HepG2 (cell line): ENCODE results near the gene JPT2. TPM values are rescaled to one million over a fixed set of nuclear protein-coding genes. Genes with fewer than 3 reads are reported as not detected.

Experiments
- ATAC-seq: fragments of 200-7000 bp; cut with Tn5 transposase; 3 replicates; pipeline ENCODE4 v1.9.1; 2020; ENCODE audit warnings: mild to moderate bottlenecking, moderate library complexity
- BruUV-seq: library from RNA; stranded (reverse); fragments of 400-500 nt; replicated peaks from 2 replicates; lab custom pipeline; 2021; lab: Mats Ljungman, UMichigan
- CTCF ChIA-PET: fragments of 300-600 bp; formaldehyde crosslinking; extraction: SDS; loops from one replicate; lab custom pipeline; 2021; ENCODE audit warnings: low total read pairs, inconsistent platforms, low intra/inter-chr PET ratio; lab: Yijun Ruan, JAX
- POLR2A ChIA-PET: fragments of 350-600 bp; sonication (Branson Sonifier 250); formaldehyde crosslinking; loops from one replicate; lab custom pipeline; 2020; ENCODE audit warnings: antibody characterized with exemption, inconsistent platforms; lab: Yijun Ruan, JAX
- DNase-seq: peaks from one replicate; pipeline ENCODE4 v3.0.0-alpha.2; 2015; ENCODE audit warnings: low spot score
- FAIRE-seq: peaks from 3 replicates; lab custom pipeline; 2011; peaks lifted over from hg19 to GRCh38; lab: Jason Lieb, UNC
- H2AFZ ChIP-seq: one replicate; pipeline ENCODE4 v1.6.1; 2011; ENCODE audit warnings: low read length, inconsistent platforms
- H3K27ac ChIP-seq: fragments of 300-600 bp; 3 replicates; pipeline ENCODE4 v1.8.0; 2011; ENCODE audit warnings: mixed run types, mild to moderate bottlenecking, mixed read lengths, low read length, inconsistent platforms; ENCODE audit not compliant: insufficient read depth; ENCODE audit errors: extremely low read length
- H3K27me3 ChIP-seq, 2 experiments: fragments of 200-600 bp in 1 of 2; 2 replicates in 1 of 2; 3 replicates in 1 of 2; pipeline versions ENCODE4 v1.6.0 to v1.8.0; 2011; ENCODE audit warnings: low read length in 2 of 2, mild to moderate bottlenecking in 2 of 2, moderate library complexity in 2 of 2, inconsistent platforms in 1 of 2; ENCODE audit not compliant: insufficient read depth in 2 of 2, control insufficient read depth in 1 of 2
- H3K36me3 ChIP-seq, 2 experiments: fragments of 200-600 bp in 1 of 2; replicated peaks in 1 of 2; 2 replicates in 1 of 2; 3 replicates in 1 of 2; pipeline versions ENCODE4 v1.5.1 to v1.8.0; 2011; ENCODE audit warnings: low read length in 2 of 2, inconsistent platforms in 1 of 2; ENCODE audit not compliant: insufficient read depth in 2 of 2, control insufficient read depth in 1 of 2
- H3K4me1 ChIP-seq: 2 replicates; pipeline ENCODE4 v1.5.1; 2012; ENCODE audit warnings: low read length, inconsistent platforms; ENCODE audit not compliant: insufficient read depth
- H3K4me2 ChIP-seq: 2 replicates; pipeline ENCODE4 v1.6.0; 2011; ENCODE audit warnings: low read depth, low read length, inconsistent platforms
- H3K4me3 ChIP-seq, 3 experiments: fragments of 200-600 bp in 1 of 3; sonication (generic), shearing (Covaris generic) in 1 of 3; replicated peaks in 1 of 3; 2 replicates each; pipeline ENCODE4 v1.5.1; 2011 to 2016; ENCODE audit warnings: low read length in 3 of 3, inconsistent platforms in 2 of 3, low read depth in 2 of 3, mild to moderate bottlenecking in 2 of 3, control low read depth in 1 of 3, mixed read lengths in 1 of 3; ENCODE audit not compliant: insufficient read depth in 1 of 3
- H3K79me2 ChIP-seq: one replicate; pipeline ENCODE4 v1.6.1; 2011; ENCODE audit warnings: low read length, inconsistent platforms; ENCODE audit not compliant: insufficient read depth
- H3K9ac ChIP-seq: 2 replicates; pipeline ENCODE4 v1.6.0; 2011; ENCODE audit warnings: mild to moderate bottlenecking, low read depth, low read length, inconsistent platforms; ENCODE audit not compliant: insufficient read depth
- H3K9me3 ChIP-seq: 2 replicates; pipeline ENCODE4 v1.5.1; 2012; ENCODE audit warnings: mild to moderate bottlenecking, low read length
- H4K20me1 ChIP-seq: 2 replicates; pipeline ENCODE4 v1.6.0; 2011; ENCODE audit warnings: inconsistent platforms, mild to moderate bottlenecking, low read length, moderate library complexity; ENCODE audit not compliant: insufficient read depth
- ATF7 ChIP-seq, 2 experiments: fragments of 450-650 bp in 1 of 2; sonication (generic) in 1 of 2; formaldehyde crosslinking in 1 of 2; IDR thresholded peaks; 2 replicates each; pipeline versions ENCODE4 v1.4.0 to v1.6.1; 2016 to 2020; ENCODE audit warnings: antibody characterized with exemption in 1 of 2, mild to moderate bottlenecking in 1 of 2, missing genetic modification reagents in 1 of 2
- MAZ ChIP-seq, 2 experiments: sonication (generic) in 1 of 2; formaldehyde crosslinking in 1 of 2; IDR thresholded peaks; 2 replicates each; pipeline versions ENCODE4 v1.5.0 to v1.6.1; 2012 to 2020; ENCODE audit warnings: low read depth in 2 of 2, mild to moderate bottlenecking in 2 of 2, borderline replicate concordance in 1 of 2, improper control_type of control experiment in 1 of 2, low read length in 1 of 2, missing genetic modification reagents in 1 of 2, moderate library complexity in 1 of 2
- MYC ChIP-seq: sonication (generic); formaldehyde crosslinking; IDR thresholded peaks from 2 replicates; pipeline ENCODE4 v1.9.0; 2021; ENCODE audit warnings: missing genetic modification reagents, borderline replicate concordance
- RBAK ChIP-seq: sonication (generic); formaldehyde crosslinking; IDR thresholded peaks from 2 replicates; pipeline ENCODE4 v1.5.1; 2020; ENCODE audit warnings: mild to moderate bottlenecking, missing genetic modification reagents
- RELA ChIP-seq: sonication (generic); formaldehyde crosslinking; IDR thresholded peaks from 2 replicates; pipeline ENCODE4 v1.4.0; 2020; ENCODE audit warnings: missing genetic modification reagents
- U2AF1 ChIP-seq: fragments of 200-400 bp; formaldehyde crosslinking; optimal IDR thresholded peaks from 2 replicates; pipeline ENCODE3; 2017; ENCODE audit warnings: mild to moderate bottlenecking, low read depth, low read length
- ZNF275 ChIP-seq: sonication (generic); formaldehyde crosslinking; IDR thresholded peaks from 2 replicates; pipeline ENCODE4 v1.8.0; 2022; ENCODE audit warnings: missing genetic modification reagents, mild to moderate bottlenecking, inconsistent platforms, borderline replicate concordance
- ZNF629 ChIP-seq: sonication (generic); formaldehyde crosslinking; conservative IDR thresholded peaks from 2 replicates; pipeline ENCODE4 v1.5.0; 2020; ENCODE audit warnings: missing genetic modification reagents
- WGBS: methylation state at CpG from one replicate; pipeline ENCODE4 v1.1.6; 2017; ENCODE audit warnings: low lambda C conversion rate; 5-methylcytosine and 5-hydroxymethylcytosine counted together
- in situ Hi-C: cut with HindIII; loops from 2 replicates; pipeline ENCODE4 v1.10.0; 2017; ENCODE audit warnings: low pct_unique_long_range_greater_than_20kb; ENCODE audit not compliant: extremely low pct_ligation_motif_present
- intact Hi-C: fragments of 100-400 bp; cut with micrococcal nuclease; formaldehyde crosslinking; loops from one replicate; pipeline ENCODE4 v1.10.0; 2022; ENCODE audit not compliant: unreplicated experiment
- polyA plus RNA-seq, 8 experiments: library from polyadenylated mRNA; depleted of rRNA in 3 of 8; stranded (reverse) in 7 of 8; unstranded in 1 of 8; fragments of >200 nt; fragmentation: Illumina TruSeq in 4 of 8; extraction: Trizol in 4 of 8; gene quantifications; 2 replicates each; pipeline versions ENCODE4 v1.2.1 to v1.2.3, GENCODE V29; 2011 to 2016; ENCODE audit warnings: low read depth in 4 of 8, missing spikeins in 1 of 8, mixed read lengths in 1 of 8; ENCODE audit not compliant: insufficient read depth in 1 of 8
- total RNA-seq, 5 experiments: library from RNA; depleted of rRNA; stranded (reverse); fragments of >200 nt; fragmentation: Illumina TruSeq; extraction: Trizol; gene quantifications; 2 replicates each; pipeline ENCODE4 v1.2.3, GENCODE V29; 2016; ENCODE audit warnings: low read depth in 1 of 5

JPT2 gene
- total and polyA plus RNA-seq, 2 of the 13 experiments (the other 11 are each of a cell fraction or from before 2014, with no cell fraction given), result 53.5 to 89.4 TPM

DNA sequence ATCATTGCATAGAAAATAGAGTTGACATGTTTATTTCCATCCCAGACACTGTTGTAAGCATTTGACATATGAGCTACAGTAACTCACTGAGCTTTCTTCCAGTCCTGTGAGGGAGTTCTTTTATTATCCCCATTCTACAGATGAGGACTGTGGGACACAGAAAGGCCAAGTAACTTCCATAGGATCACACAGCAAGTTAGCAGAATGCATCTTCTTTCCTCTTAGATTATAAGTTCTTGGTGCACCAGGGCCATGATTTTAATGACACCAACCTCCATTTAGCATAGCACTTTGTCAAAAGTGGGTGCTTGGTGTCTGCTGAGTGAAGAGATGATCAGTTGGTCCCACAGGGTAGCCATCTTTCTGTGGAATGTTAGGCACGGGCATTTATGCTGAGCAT lies 12.7 kb downstream of the JPT2 start:
- Histone ChIP-seq H3K4me3 (no peak overlapping the region), H3K9me3 (no peaks in the 10 kb centered on the region), H2AFZ (no peak overlapping the region), H3K79me2 (peaks cover 57% of the 10 kb centered on the region), H3K36me3 (peaks cover 16 to 76% of the 10 kb centered on the region in 2 experiments), H3K27me3 (no peaks in the 10 kb centered on the region), H3K4me2 (no peak overlapping the region), H3K9ac (no peak overlapping the region), H4K20me1 (peaks cover 6% of the 10 kb centered on the region; the same call in 1 of the 2 replicates), H3K4me1 (peaks cover 35% of the 10 kb centered on the region), H3K27ac (no peak overlapping the region)
- in situ Hi-C loops, result no loop called here
- intact Hi-C loops, result no loop called here
- CTCF ChIA-PET, result no interaction called here
- DNase-seq, result no peak
- POLR2A ChIA-PET, result no interaction called here
- TF ChIP-seq ZNF629 (CRISPR knock-in tag) (0 out of 2 replicates have a peak, but pooled peaks have one; percentile 24), RBAK (CRISPR knock-in tag) (no peak), MYC (CRISPR knock-in tag) (no peak), ATF7 (IDR thresholded peaks at IDR 0.05) (no peak), ATF7 (CRISPR knock-in tag; IDR thresholded peaks at IDR 0.05) (no peak)
- ATAC-seq, result no peak
- no TSS peak for BruUV-seq
- 100% methylated on average over 1 of the region's 1 CpG for WGBS
- FAIRE-seq, result no peak

DNA sequence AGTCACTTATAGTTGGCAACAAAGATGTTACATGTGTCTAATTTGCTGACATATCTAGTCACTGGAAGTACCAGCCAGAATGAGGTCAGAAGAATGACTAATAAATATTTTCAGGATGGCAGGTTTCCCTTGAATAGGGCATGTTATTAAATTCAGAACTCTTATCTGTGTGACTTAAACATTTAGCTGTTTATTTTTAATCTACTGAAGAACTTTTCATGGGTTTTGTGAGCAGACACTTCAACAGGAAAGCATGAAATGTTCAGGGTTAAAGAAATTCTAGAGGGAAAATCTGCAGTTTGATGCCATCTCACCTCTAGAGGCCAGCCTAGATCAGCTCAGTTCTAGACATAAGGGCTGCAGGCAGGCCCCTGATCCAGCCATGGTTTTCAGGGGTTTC lies 13.2 kb downstream of the JPT2 start:
- H3K4me2 ChIP-seq, result no peak overlapping the region
- no peaks in the 10 kb centered on the region for H3K27me3 ChIP-seq
- in situ Hi-C loops, result no loop called here
- no peak for TF ChIP-seq RELA
- no peak for TF ChIP-seq U2AF1
- no peak for TF ChIP-seq ZNF275 (CRISPR knock-in tag)
- TF ChIP-seq MAZ (IDR thresholded peaks at IDR 0.05; ENCODE audit: borderline replicate concordance, low read depth, low read length), result no peak
- no peak for TF ChIP-seq MAZ (CRISPR knock-in tag; IDR thresholded peaks at IDR 0.05; ENCODE audit: low read depth)
- TF ChIP-seq, all 625 proteins: peak for 0
- Histone ChIP-seq H4K20me1 (peaks cover 6% of the 10 kb centered on the region; the same call in 1 of the 2 replicates), H3K79me2 (peaks cover 56% of the 10 kb centered on the region), H3K9ac (no peak overlapping the region), H3K36me3 (peaks cover 16 to 78% of the 10 kb centered on the region in 2 experiments), H3K4me3 (no peak overlapping the region), H2AFZ (no peak overlapping the region), H3K27ac (no peak overlapping the region), H3K4me1 (peaks cover 35% of the 10 kb centered on the region), H3K9me3 (no peaks in the 10 kb centered on the region)
- ATAC-seq (no peak), FAIRE-seq (no peak), DNase-seq (no peak)
- BruUV-seq, result no TSS peak
- intact Hi-C loops, result no loop called here
- ChIA-PET POLR2A (no interaction called here), CTCF (no interaction called here)
